Esophagus squamous epithelium (tissue), 4 donors: ENCODE results near the gene ABCB8.

Experiments
- CTCF ChIP-seq, 6 experiments: fragments of 450-650 bp in 4 of 6; fragments of 200-600 bp in 2 of 6; sonication (generic) in 2 of 6; IDR thresholded peaks; one replicate each; pipeline ENCODE4 v1.5.1; 2016 to 2019; ENCODE audit warnings: antibody characterized with exemption in 6 of 6, mild to moderate bottlenecking in 4 of 6, moderate library complexity in 4 of 6
- POLR2A ChIP-seq, 4 donors: fragments of 450-650 bp; IDR thresholded peaks; one replicate each; pipeline ENCODE4 v1.6.1; 2017; ENCODE audit warnings: antibody characterized with exemption in 4 of 4, mild to moderate bottlenecking in 4 of 4, moderate library complexity in 3 of 4

GRCh38 chr7:151079199-151079910 is 51.1 kb downstream of the ABCB8 start:
- no peak for TF ChIP-seq POLR2A (IDR thresholded peaks at IDR 0.05)
- no peak for TF ChIP-seq CTCF (IDR thresholded peaks at IDR 0.05)
